Esophagus squamous epithelium (tissue), 5 donors: ENCODE results near the gene CXorf65. TPM values are rescaled to one million over a fixed set of nuclear protein-coding genes. Genes with fewer than 3 reads are reported as not detected.

Experiments used
- DNase-seq: peaks from one replicate; lab custom pipeline; 2025; lab: John Stamatoyannopoulos, UW
- H3K27ac ChIP-seq, 4 donors: fragments of 200-600 bp; sonication (generic); one replicate each; pipeline ENCODE4 v1.5.1; 2016 to 2019; ENCODE audit warnings: mild to moderate bottlenecking in 1 of 4
- H3K27me3 ChIP-seq, 4 donors: fragments of 200-600 bp; sonication (generic); 1 replicate in 3 of 4; 2 replicates in 1 of 4; pipeline versions ENCODE4 v1.5.1 to v1.6.0; 2017 to 2021; ENCODE audit warnings: antibody characterized with exemption in 1 of 4
- H3K36me3 ChIP-seq, 3 donors: fragments of 200-600 bp; sonication (generic); one replicate each; pipeline ENCODE4 v1.5.1; 2016 to 2019
- H3K4me1 ChIP-seq, 3 donors: fragments of 200-600 bp; sonication (generic); one replicate each; pipeline ENCODE4 v1.5.1; 2017 to 2019
- H3K4me3 ChIP-seq, 4 donors: fragments of 200-600 bp; sonication (generic); 1 replicate in 3 of 4; 2 replicates in 1 of 4; pipeline ENCODE4 v1.5.1; 2016 to 2019; ENCODE audit warnings: mild to moderate bottlenecking in 2 of 4, moderate library complexity in 1 of 4
- H3K9me3 ChIP-seq, 3 donors: fragments of 200-600 bp; sonication (generic); one replicate each; pipeline ENCODE4 v1.5.1; 2016 to 2019
- CTCF ChIP-seq, 6 experiments: fragments of 450-650 bp in 4 of 6; fragments of 200-600 bp in 2 of 6; sonication (generic) in 2 of 6; IDR thresholded peaks; one replicate each; pipeline ENCODE4 v1.5.1; 2016 to 2019; ENCODE audit warnings: antibody characterized with exemption in 6 of 6, mild to moderate bottlenecking in 4 of 6, moderate library complexity in 4 of 6
- POLR2A ChIP-seq, 4 donors: fragments of 450-650 bp; IDR thresholded peaks; one replicate each; pipeline ENCODE4 v1.6.1; 2017; ENCODE audit warnings: antibody characterized with exemption in 4 of 4, mild to moderate bottlenecking in 4 of 4, moderate library complexity in 3 of 4
- WGBS, 2 donors: methylation state at CpG; one replicate each; pipeline ENCODE4 v1.1.5; 2018; 5-methylcytosine and 5-hydroxymethylcytosine counted together
- intact Hi-C: fragments of 100-400 bp; cut with DNase I; formaldehyde crosslinking; loops from one replicate; pipeline ENCODE4 v1.15.0; 2022
- total RNA-seq, 4 donors: library from RNA; depleted of rRNA; stranded (reverse); fragments of >200 nt; gene quantifications; one replicate each; pipeline ENCODE4 v1.1.0, GENCODE V29; 2016
- donor health status: DM: yes; HTN: yes; CAD: no.

Gene CXorf65
- total RNA-seq, 4 donors from 2014 or later, result not detected

GRCh38 chrX:71068044-71068918, 38.3 kb downstream of the CXorf65 start, which contains the start of gene SNX12:
Gene SNX12 (minus strand): TSS chrX:71068334. CDS start chrX:71068306, 28 bp downstream.
- TF ChIP-seq CTCF (IDR thresholded peaks at IDR 0.05), result peak in 4 of 6 experiments; percentile 35 to 75 (median 71)
- peak in 1 of 4 donors; percentile 58 for TF ChIP-seq POLR2A (IDR thresholded peaks at IDR 0.05)
- Histone ChIP-seq H3K27ac (peak within 1 kb of the TSS; percentile 82 to 92 (median 92)), H3K36me3 (no peaks in the 10 kb centered on the region), H3K4me3 (peak within 1 kb of the TSS; percentile 47 to 79 (median 64)), H3K9me3 (no peaks in the 10 kb centered on the region), H3K27me3 (peaks cover 0 to 2% (median 0%) of the 10 kb centered on the region in 4 donors), H3K4me1 (peaks cover 0 to 25% (median 6%) of the 10 kb centered on the region in 3 donors)
- intact Hi-C loops, result no loop called here
- DNase-seq, result peak; percentile 58
- WGBS, 2 donors, result 0 to 55% methylated on average over 2 to 17 of the region's 73 CpGs

DNA sequence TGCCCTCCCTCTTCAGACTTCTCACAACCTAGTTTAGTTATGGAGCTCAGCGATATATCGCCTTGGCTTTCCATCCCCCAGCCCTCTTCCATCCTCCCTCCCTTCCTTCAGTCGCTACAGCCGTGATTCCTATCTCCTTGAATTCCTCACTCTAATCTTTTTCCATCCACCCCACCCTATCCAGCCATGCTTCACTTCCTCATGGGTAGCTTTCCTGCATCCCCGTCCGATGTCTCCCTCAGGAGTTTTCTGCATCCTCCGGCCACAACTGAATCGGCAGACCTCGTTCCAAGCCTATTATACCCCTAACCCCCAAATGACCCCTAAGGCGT, 38.9 kb downstream of the CXorf65 start:
- peak overlapping the region; percentile 47 to 79 (median 64) for H3K4me3 ChIP-seq
- peaks cover 0 to 25% (median 6%) of the 10 kb centered on the region in 3 donors for H3K4me1 ChIP-seq
- TF ChIP-seq CTCF (IDR thresholded peaks at IDR 0.05) (no peak), POLR2A (IDR thresholded peaks at IDR 0.05) (no peak)
- peaks cover 0 to 2% (median 0%) of the 10 kb centered on the region in 4 donors for H3K27me3 ChIP-seq
- WGBS, 2 donors, result 0 to 31% methylated on average over 9 to 10 of the region's 10 CpGs
- H3K9me3 ChIP-seq, result no peaks in the 10 kb centered on the region
- no peak for DNase-seq
- intact Hi-C loops, result no loop called here
- H3K36me3 ChIP-seq, result peaks cover 0 to 4% (median 0%) of the 10 kb centered on the region in 3 donors
- peak overlapping the region; percentile 82 to 92 (median 92) for H3K27ac ChIP-seq

- Histone ChIP-seq H3K4me1 (peaks cover 0 to 25% (median 6%) of the 10 kb centered on the region in 3 donors), H3K36me3 (peaks cover 0 to 10% (median 0%) of the 10 kb centered on the region in 3 donors), H3K9me3 (no peaks in the 10 kb centered on the region), H3K4me3 (peak overlapping the region; percentile 47 to 79 (median 64)), H3K27ac (peak overlapping the region; percentile 82 to 92 (median 92)), H3K27me3 (peaks cover 0 to 1% (median 0%) of the 10 kb centered on the region in 4 donors)
- WGBS, 2 donors, result 0 to 27% methylated on average over 2 of the region's 2 CpGs
- intact Hi-C loops, result no loop called here
- TF ChIP-seq POLR2A (IDR thresholded peaks at IDR 0.05), result no peak
- no peak for TF ChIP-seq CTCF (IDR thresholded peaks at IDR 0.05)
- DNase-seq, result no peak
These were observed 39.5 kb downstream of the CXorf65 start for GRCh38 chrX:71067089-71067488.

- Histone ChIP-seq H3K27ac (no peak overlapping the region), H3K36me3 (peaks cover 0 to 56% (median 0%) of the 10 kb centered on the region in 3 donors), H3K27me3 (no peaks in the 10 kb centered on the region), H3K4me1 (no peaks in the 10 kb centered on the region), H3K9me3 (no peaks in the 10 kb centered on the region), H3K4me3 (no peak overlapping the region)
- DNase-seq, result no peak
- intact Hi-C loops, result no loop called here
- TF ChIP-seq CTCF (IDR thresholded peaks at IDR 0.05), result no peak
- TF ChIP-seq POLR2A (IDR thresholded peaks at IDR 0.05), result no peak
These were observed 46.4 kb downstream of the CXorf65 start for GRCh38 chrX:71060127-71060526.
